Tibial nerve (tissue), 4 donors: ENCODE results near the gene ZNRD2.

ENCODE experiments used
- EP300 ChIP-seq, 2 donors: sonication (generic); formaldehyde crosslinking; IDR thresholded peaks; one replicate each; pipeline ENCODE4 v1.6.1; 2017; ENCODE audit warnings: antibody characterized with exemption in 2 of 2, mild to moderate bottlenecking in 1 of 2
- POLR2A ChIP-seq, 2 donors: fragments of 450-650 bp; IDR thresholded peaks; one replicate each; pipeline ENCODE4 v1.6.1; 2017; ENCODE audit warnings: antibody characterized with exemption in 2 of 2, mild to moderate bottlenecking in 2 of 2, moderate library complexity in 2 of 2
- TF ChIP-seq, protein P1 (sequence below), 5 experiments: fragments of 200-600 bp in 3 of 5; fragments of 450-650 bp in 2 of 5; sonication (generic) in 3 of 5; IDR thresholded peaks; one replicate each; pipeline ENCODE4 v1.5.1; 2016 to 2019; ENCODE audit warnings: antibody characterized with exemption in 5 of 5, mild to moderate bottlenecking in 3 of 5, moderate library complexity in 2 of 5

DNA sequence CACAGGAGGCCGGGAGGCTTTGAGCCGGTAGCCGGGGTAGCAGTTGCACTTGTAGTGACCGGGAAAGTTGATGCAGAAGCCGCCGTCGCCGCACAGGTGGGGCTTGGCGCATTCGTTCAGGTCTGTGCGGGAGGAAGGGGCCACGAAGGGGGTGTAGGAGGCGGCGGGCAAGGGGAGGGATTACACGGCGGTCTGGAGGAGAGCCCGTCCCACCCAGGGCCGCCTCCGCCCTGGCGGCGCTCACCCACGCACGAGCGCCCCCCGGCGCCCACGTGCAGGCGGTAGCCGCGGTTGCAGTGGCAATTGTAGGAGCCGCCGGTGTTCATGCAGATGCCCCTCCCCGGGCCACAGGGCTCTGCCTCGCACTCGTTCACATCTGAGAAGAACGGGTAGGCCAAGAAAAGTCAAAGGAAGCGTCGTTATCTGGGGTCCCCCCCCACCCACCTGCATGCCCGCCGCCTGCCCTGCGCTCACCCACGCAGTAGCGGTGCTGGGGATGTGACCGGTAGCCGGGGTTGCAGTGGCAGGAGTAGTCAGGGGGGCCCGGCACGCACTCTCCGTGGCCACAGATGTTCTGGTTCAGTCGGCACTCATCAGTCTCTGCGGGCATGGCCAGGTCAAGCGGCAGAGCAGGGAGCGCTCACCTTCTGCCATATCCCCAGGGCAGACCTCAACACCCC lies 22.7 kb upstream of the ZNRD2 start:
- TF ChIP-seq, protein P1, sequence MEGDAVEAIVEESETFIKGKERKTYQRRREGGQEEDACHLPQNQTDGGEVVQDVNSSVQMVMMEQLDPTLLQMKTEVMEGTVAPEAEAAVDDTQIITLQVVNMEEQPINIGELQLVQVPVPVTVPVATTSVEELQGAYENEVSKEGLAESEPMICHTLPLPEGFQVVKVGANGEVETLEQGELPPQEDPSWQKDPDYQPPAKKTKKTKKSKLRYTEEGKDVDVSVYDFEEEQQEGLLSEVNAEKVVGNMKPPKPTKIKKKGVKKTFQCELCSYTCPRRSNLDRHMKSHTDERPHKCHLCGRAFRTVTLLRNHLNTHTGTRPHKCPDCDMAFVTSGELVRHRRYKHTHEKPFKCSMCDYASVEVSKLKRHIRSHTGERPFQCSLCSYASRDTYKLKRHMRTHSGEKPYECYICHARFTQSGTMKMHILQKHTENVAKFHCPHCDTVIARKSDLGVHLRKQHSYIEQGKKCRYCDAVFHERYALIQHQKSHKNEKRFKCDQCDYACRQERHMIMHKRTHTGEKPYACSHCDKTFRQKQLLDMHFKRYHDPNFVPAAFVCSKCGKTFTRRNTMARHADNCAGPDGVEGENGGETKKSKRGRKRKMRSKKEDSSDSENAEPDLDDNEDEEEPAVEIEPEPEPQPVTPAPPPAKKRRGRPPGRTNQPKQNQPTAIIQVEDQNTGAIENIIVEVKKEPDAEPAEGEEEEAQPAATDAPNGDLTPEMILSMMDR (IDR thresholded peaks at IDR 0.05) = no peak
- TF ChIP-seq POLR2A (IDR thresholded peaks at IDR 0.05) (no peak), EP300 (IDR thresholded peaks at IDR 0.05) (no peak)
